ENCODE data around the gene NAT9. TPM values are rescaled to one million over a fixed set of nuclear protein-coding genes. Genes with fewer than 3 reads are reported as not detected.

NAT9 gene
- total RNA-seq, 1 donor from 2014 or later: 19.4 TPM

- ATAC-seq: no peak
- DNase-seq (ENCODE audit: missing footprints): no peak
- intact Hi-C loops (cut with DNase I): loop anchor here (1.0 kb wide), 1 partner anchor 25 kb away; no protein-coding TSS in a partner anchor
Measured at GRCh38 chr17:74769266-74769855, 6.8 kb downstream of the NAT9 start.

GRCh38 chr17:74768763-74769114 lies 7.4 kb downstream of the NAT9 start:
- intact Hi-C loops (cut with DNase I): loop anchor here (1.0 kb wide), 1 partner anchor 24 kb away; no protein-coding TSS in a partner anchor
- peak; percentile 30 for ATAC-seq
- no peak for DNase-seq (ENCODE audit: missing footprints)

- intact Hi-C loops (cut with DNase I): no loop called here
- DNase-seq (ENCODE audit: missing footprints) (peak; percentile 82), ATAC-seq (peak; percentile 62)
Measured at GRCh38 chr17:74768069-74768762, 7.9 kb downstream of the NAT9 start.

GRCh38 chr17:74767111-74767516 lies 9.0 kb downstream of the NAT9 start:
- intact Hi-C loops (cut with DNase I): no loop called here
- ATAC-seq (no peak), DNase-seq (ENCODE audit: missing footprints) (no peak)

- ATAC-seq (no peak), DNase-seq (ENCODE audit: missing footprints) (no peak)
- intact Hi-C loops (cut with DNase I): no loop called here
Measured at GRCh38 chr17:74766413-74766812, 9.7 kb downstream of the NAT9 start.

- intact Hi-C loops (cut with DNase I): no loop called here
- no peak for DNase-seq (ENCODE audit: missing footprints)
- no peak for ATAC-seq
Measured at GRCh38 chr17:74764751-74765286, 11.3 kb downstream of the NAT9 start.

GRCh38 chr17:74763565-74764387 lies 12.4 kb downstream of the NAT9 start:
- intact Hi-C loops (cut with DNase I): no loop called here
- DNase-seq (ENCODE audit: missing footprints) (no peak), ATAC-seq (no peak)

- ATAC-seq: no peak
- no peak for DNase-seq (ENCODE audit: missing footprints)
- intact Hi-C loops (cut with DNase I): no loop called here
Measured at GRCh38 chr17:74761931-74762330, 14.2 kb downstream of the NAT9 start.

- intact Hi-C loops (cut with DNase I): no loop called here
- ATAC-seq (no peak), DNase-seq (ENCODE audit: missing footprints) (no peak)
Measured at GRCh38 chr17:74761419-74761818, 14.7 kb downstream of the NAT9 start.

- DNase-seq (ENCODE audit: missing footprints) (no peak), ATAC-seq (peak; percentile 15)
- intact Hi-C loops (cut with DNase I): no loop called here
Measured at GRCh38 chr17:74760404-74761105, 15.6 kb downstream of the NAT9 start.

GRCh38 chr17:74759941-74760340 lies 16.2 kb downstream of the NAT9 start:
- DNase-seq (ENCODE audit: missing footprints) (no peak), ATAC-seq (no peak)
- intact Hi-C loops (cut with DNase I): no loop called here

GRCh38 chr17:74759243-74759801 lies 16.8 kb downstream of the NAT9 start:
- intact Hi-C loops (cut with DNase I): no loop called here
- no peak for ATAC-seq
- no peak for DNase-seq (ENCODE audit: missing footprints)

GRCh38 chr17:74758848-74759168 lies 17.3 kb downstream of the NAT9 start:
- DNase-seq (ENCODE audit: missing footprints) (no peak), ATAC-seq (no peak)
- intact Hi-C loops (cut with DNase I): no loop called here

GRCh38 chr17:74757931-74758847 lies 18.0 kb downstream of the NAT9 start:
- intact Hi-C loops (cut with DNase I): no loop called here
- DNase-seq (ENCODE audit: missing footprints) (no peak), ATAC-seq (peak; percentile 38)

- no peak for DNase-seq (ENCODE audit: missing footprints)
- peak; percentile 34 for ATAC-seq
- intact Hi-C loops (cut with DNase I): no loop called here
Measured at GRCh38 chr17:74757502-74757901, 18.6 kb downstream of the NAT9 start.

GRCh38 chr17:74756891-74757290 lies 19.3 kb downstream of the NAT9 start:
- ATAC-seq (no peak), DNase-seq (ENCODE audit: missing footprints) (no peak)
- intact Hi-C loops (cut with DNase I): no loop called here

- intact Hi-C loops (cut with DNase I): no loop called here
- ATAC-seq (no peak), DNase-seq (ENCODE audit: missing footprints) (no peak)
Measured at GRCh38 chr17:74755533-74755932, 20.6 kb downstream of the NAT9 start.

- ATAC-seq (no peak), DNase-seq (ENCODE audit: missing footprints) (no peak)
- intact Hi-C loops (cut with DNase I): no loop called here
Measured at GRCh38 chr17:74754832-74755231, 21.3 kb downstream of the NAT9 start.

All from Right ventricle myocardium inferior (tissue), 1 donor.